HG02943 (cell line): Measurements from ENCODE around the gene KCNJ6.

ENCODE experiments used
- ATAC-seq: cut with Tn5 transposase; IDR thresholded peaks from one replicate; pipeline ENCODE4 v1.9.1; 2021; ENCODE audit warnings: mild to moderate bottlenecking, low read depth, moderate library complexity; ENCODE audit not compliant: unreplicated experiment

KCNJ6 gene

GRCh38 chr21:37907076-37907475 is 9.2 kb downstream of the KCNJ6 start:
- no peak for ATAC-seq

- ATAC-seq = no peak
Measured at GRCh38 chr21:37905291-37905690, 11.0 kb downstream of the KCNJ6 start.

- ATAC-seq = no peak
Measured at GRCh38 chr21:37904856-37905255, 11.4 kb downstream of the KCNJ6 start.

- no peak for ATAC-seq
Measured at GRCh38 chr21:37903396-37903795, 12.9 kb downstream of the KCNJ6 start.

GRCh38 chr21:37899146-37899545 is 17.1 kb downstream of the KCNJ6 start:
- ATAC-seq = no peak

- no peak for ATAC-seq
Measured at GRCh38 chr21:37896788-37897187, 19.5 kb downstream of the KCNJ6 start.

GRCh38 chr21:37891972-37892371 is 24.3 kb downstream of the KCNJ6 start:
- no peak for ATAC-seq

- no peak for ATAC-seq
Measured at GRCh38 chr21:37888659-37889058, 27.6 kb downstream of the KCNJ6 start.

- no peak for ATAC-seq
Measured at GRCh38 chr21:37886726-37887299, 29.4 kb downstream of the KCNJ6 start.

- no peak for ATAC-seq
Measured at GRCh38 chr21:37886120-37886519, 30.1 kb downstream of the KCNJ6 start.

- no peak for ATAC-seq
Measured at GRCh38 chr21:37878946-37879660, 37.2 kb downstream of the KCNJ6 start.

- no peak for ATAC-seq
Measured at GRCh38 chr21:37877888-37878684, 38.2 kb downstream of the KCNJ6 start.

- ATAC-seq = no peak
Measured at GRCh38 chr21:37877171-37877570, 39.1 kb downstream of the KCNJ6 start.

GRCh38 chr21:37876561-37876960 is 39.7 kb downstream of the KCNJ6 start:
- ATAC-seq = no peak

- no peak for ATAC-seq
Measured at GRCh38 chr21:37874904-37875780, 41.1 kb downstream of the KCNJ6 start.

GRCh38 chr21:37874481-37874880 is 41.8 kb downstream of the KCNJ6 start:
- no peak for ATAC-seq

GRCh38 chr21:37873655-37874054 is 42.6 kb downstream of the KCNJ6 start:
- ATAC-seq = no peak

GRCh38 chr21:37871121-37871862 is 45.0 kb downstream of the KCNJ6 start:
- ATAC-seq = no peak

- no peak for ATAC-seq
Measured at GRCh38 chr21:37870221-37870620, 46.0 kb downstream of the KCNJ6 start.

- ATAC-seq = no peak
Measured at GRCh38 chr21:37869661-37870060, 46.6 kb downstream of the KCNJ6 start.
